Loucy (cell line): Measurements from ENCODE around the gene CACNA1D.

Source experiments
- CTCF ChIP-seq: fragments of 200-600 bp; sonication (generic); conservative IDR thresholded peaks from 2 replicates; pipeline ENCODE4 v1.5.1; 2014; ENCODE audit warnings: mild to moderate bottlenecking, antibody characterized with exemption, low read length
- EZH2phosphoT487 ChIP-seq: fragments of 200-600 bp; IDR thresholded peaks from 2 replicates; pipeline ENCODE4 v1.6.1; 2018; ENCODE audit warnings: antibody characterized with exemption, mild to moderate bottlenecking, moderate library complexity, borderline replicate concordance

GRCh38 chr3:53501178-53501577 lies 6.8 kb downstream of the CACNA1D start:
- TF ChIP-seq CTCF, result no peak
- no peak for TF ChIP-seq EZH2phosphoT487
